Ovary (tissue), 3 donors: ENCODE measurements around the gene PHF3.
A peak's percentile ranks its signal among the peaks of the same experiment; 100 is the strongest.

Source experiments
- CTCF ChIP-seq, 3 donors: fragments of 450-650 bp in 2 of 3; fragments of 200-600 bp in 1 of 3; IDR thresholded peaks; one replicate each; pipeline versions ENCODE4 v1.5.1 to v1.8.0; 2016 to 2022; ENCODE audit warnings: antibody characterized with exemption in 3 of 3, mild to moderate bottlenecking in 1 of 3
- EP300 ChIP-seq: sonication (generic); formaldehyde crosslinking; IDR thresholded peaks from one replicate; pipeline ENCODE4 v1.6.1; 2017; ENCODE audit warnings: antibody characterized with exemption
- POLR2A ChIP-seq: fragments of 450-650 bp; IDR thresholded peaks from one replicate; pipeline ENCODE4 v1.6.1; 2017; ENCODE audit warnings: antibody characterized with exemption, mild to moderate bottlenecking, moderate library complexity
- donor health status: DM: no; HTN: no; CAD: no.

GRCh38 chr6:63764318-63764916, 128.8 kb downstream of the PHF3 start:
- TF ChIP-seq CTCF (IDR thresholded peaks at IDR 0.05) = peak in 1 of 3 donors; percentile 48
- TF ChIP-seq EP300 = no peak
- no peak for TF ChIP-seq POLR2A
